HG03135 (cell line): Measurements from ENCODE around the gene ACP1.

Source experiments
- ATAC-seq: cut with Tn5 transposase; IDR thresholded peaks from one replicate; pipeline ENCODE4 v1.9.1; 2021; ENCODE audit warnings: mild to moderate bottlenecking, moderate library complexity; ENCODE audit not compliant: unreplicated experiment

Gene ACP1

DNA sequence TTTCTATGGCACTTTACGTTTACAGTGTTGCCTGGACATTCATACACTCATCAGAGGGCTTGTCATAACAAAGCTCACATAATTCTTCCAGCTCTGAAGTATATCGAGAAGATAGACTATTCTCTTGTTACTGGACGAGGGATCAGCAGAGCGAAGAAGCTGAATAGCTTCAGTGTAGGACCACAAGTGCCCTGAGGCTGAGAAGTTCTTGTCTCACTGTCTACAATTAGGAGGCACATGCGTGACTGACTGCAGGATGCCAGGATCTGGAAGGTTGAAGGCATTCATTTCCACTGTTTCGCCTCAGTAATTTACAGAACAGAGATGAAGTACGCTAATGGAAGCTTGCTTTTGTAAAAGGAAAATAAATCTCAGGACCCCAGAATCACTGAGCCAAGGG lies 10.5 kb upstream of the ACP1 start:
- ATAC-seq, result no peak

GRCh38 chr2:255195-255594 lies 9.6 kb upstream of the ACP1 start:
- ATAC-seq, result no peak

DNA sequence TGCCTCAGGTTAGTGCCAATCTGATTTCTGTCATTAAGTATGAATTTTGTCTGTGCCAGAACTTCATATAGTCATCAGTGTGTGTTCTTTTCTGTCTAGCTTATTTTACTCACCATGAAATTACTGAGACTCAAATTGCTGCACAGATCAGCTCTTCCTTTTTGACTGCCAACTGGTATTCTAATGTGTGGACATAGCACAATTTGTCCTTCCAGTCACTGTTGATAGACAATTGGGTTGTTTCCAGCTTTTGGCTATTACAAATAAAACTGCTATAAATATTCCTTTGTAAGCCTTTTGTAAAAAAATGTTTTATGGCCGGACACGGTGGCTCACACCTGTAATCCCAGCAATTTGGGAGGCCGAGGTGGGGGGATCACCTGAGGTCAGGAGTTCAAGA lies 8.7 kb upstream of the ACP1 start:
- ATAC-seq, result no peak

GRCh38 chr2:257429-257828 lies 7.3 kb upstream of the ACP1 start:
- ATAC-seq, result no peak

GRCh38 chr2:257842-258241 lies 6.9 kb upstream of the ACP1 start:
- no peak for ATAC-seq

GRCh38 chr2:258933-259332 lies 5.8 kb upstream of the ACP1 start:
- no peak for ATAC-seq

DNA sequence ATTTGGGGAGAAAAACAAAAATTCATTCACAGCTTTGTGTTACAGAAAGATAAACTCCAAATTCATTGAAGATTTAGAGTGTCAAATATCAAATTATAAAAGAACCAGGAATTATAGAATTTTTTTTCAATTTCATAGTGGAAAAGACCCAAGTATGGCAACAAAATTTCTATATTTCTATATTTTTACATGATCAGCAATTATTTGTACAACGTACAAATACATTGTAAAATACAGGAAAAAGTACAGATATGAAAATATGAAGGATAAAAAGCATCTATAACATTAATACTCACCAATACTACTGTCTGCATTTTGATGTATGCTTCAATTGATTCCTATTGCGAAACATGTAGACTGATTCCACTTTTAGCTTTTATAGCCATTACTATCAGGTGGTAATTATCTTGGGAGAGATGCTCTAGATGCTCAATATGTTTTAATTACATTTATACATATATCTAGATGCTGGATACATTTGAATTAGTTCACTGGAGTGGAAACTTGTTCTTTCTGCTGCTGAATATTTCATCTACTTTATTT lies 4.9 kb upstream of the ACP1 start:
- ATAC-seq, result no peak

DNA sequence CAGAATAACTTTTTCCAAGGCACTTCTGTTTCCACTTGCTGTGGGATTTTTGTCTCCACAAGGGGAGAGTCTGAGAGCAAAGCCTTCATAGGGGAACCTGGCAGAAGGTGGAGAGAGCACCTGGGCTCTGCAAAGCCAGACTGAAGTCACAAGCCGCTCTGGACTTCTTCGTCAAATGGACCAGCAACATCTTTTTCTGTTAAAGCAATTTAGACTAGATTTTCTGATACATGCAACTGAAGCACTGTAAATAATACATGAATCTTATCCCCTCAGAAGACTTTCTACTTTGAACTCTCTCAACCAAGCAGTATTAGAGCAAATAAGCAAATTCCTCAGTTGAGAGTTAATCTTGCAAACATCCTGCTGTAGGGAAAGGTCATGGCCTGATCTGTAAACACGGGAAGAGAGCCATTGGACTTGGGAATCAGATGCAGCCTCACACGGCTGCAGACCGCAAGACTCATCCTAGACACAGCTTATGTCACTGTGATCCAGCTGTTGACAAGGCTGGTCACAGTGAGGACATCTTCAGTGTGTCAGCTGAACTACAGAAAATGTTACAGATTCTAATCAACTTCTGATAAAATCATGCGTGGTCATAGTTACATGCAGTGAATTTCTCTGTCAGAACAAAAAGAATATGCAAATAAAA lies 4.1 kb upstream of the ACP1 start:
- no peak for ATAC-seq

GRCh38 chr2:262117-262516 lies 2.6 kb upstream of the ACP1 start:
- ATAC-seq, result no peak

DNA sequence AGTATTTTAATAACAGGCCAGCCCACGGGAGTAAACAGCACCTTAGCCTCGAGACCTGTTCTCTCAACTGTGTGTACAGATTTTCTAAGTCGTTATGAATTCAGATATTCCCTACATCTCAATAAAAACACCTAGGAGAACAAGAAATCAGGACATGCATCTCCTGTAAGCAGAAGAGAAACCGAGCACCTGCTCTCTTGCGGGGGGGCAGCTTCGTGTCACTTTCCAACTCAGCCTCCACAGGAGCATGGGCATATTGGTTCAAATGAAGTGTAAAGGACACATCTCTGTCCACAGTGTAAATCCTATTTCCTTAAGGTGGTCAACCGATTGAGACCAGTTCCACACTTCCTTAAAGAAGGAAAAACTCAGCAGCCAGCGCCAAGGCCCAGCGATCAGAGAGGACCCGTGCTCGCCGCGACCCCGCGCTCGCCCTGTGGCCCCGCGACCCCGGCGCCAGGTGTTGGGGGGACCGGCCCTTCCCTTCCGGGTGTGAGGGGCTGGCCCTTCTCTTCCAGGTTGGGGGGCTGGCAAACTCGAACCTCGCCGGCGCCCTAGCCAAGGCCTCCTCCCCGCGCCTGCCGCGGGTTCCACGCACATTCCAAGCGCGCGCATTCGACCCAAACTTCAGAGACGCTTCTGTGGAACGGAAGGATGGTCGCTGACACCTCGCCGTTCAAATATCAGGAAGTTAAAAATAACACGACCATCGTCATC lies 1.6 kb upstream of the ACP1 start:
- no peak for ATAC-seq

DNA sequence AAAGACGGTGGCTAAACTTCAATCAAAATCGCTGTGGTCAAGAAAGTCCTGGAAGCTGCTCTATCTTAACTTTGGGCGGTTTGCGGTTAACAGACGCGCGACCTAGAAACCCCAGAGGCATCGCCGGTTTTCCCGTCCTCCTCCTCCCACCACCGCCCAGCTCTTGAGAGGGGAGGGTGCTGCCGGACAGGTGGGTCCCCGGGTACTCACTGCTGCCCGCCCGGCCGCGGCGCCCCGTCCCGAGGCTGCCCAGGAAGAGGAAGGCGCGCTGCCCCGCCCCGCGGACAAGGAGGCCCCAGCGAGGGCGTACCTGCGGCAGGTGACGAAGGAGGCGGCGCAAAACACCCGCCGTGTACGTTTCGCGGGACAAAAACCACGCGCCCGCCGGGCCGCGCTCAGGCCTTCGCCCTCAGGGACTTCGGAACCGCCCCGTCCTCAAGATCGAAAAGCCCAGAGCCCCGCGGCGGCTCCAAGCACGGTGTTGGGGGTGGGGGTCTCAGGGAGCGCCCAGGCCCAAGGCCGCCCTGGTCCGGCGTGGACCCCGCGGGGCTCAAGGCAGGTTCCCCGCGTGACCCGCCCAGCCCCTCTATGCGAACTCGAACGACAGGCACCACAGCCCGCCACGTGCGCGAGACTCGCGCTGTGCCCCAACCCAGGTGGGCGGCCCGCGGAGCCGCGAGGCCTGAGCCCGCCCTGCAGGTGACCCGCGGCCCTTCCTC lies 814 bp upstream of the ACP1 start, which contains the start of gene SH3YL1:
SH3YL1 (minus strand) TSS at position 259 of the 719 bp plus-strand sequence; CDS start at position 211, 48 bp downstream.
- peak; percentile 38 for ATAC-seq

GRCh38 chr2:268323-268722 lies 3.6 kb downstream of the ACP1 start:
- ATAC-seq, result no peak

DNA sequence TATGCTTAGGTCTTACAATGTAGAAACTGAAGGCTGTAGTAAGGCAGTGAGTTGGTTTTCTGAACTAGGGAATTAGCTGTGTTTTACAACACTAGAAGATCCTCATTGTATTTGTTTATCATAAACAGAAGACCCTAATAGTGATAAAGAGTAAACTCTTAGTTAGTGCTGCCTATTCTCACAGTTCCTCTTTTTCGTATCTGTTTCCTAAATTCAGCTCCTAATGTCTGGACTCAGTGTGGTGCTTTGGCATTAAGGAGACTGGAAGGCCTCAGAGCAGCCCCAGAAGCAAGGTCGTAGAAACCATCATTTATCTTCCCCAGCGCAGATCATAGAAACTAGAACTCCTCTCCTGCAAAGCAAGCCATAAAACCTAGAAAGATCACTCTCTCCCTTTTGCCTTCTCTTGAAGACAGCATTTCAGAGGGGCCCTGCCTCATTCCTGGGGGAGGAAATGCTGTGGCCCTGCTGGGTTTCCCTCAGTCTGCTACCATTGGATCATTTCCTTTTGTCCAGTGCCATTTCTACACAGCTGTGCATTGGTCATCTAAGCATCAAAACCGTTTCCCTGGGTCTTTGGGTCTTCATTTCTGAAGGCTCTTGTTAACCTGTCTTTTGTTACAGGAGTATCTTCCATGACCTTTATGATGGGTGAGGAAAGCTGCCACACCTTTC lies 4.7 kb downstream of the ACP1 start:
- ATAC-seq, result no peak

DNA sequence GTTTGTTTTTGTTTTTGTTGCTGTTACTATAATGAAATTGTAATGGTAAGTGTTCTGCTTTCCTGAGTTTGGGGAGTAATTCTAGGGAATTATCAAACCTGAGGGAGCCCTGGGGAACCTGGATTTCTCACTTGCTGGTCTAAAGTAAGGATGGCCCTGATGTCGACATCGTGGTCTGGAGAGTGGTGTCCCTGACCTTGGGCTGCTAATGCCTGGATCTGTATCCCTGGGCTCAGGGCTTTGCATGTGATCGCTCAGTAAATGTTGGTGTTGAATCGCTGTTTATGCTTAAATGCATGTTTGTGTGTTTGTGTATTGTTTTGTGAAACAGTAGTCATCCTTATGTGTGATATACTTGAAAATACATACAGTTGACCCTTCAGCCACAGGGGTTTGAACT lies 6.1 kb downstream of the ACP1 start:
- ATAC-seq, result no peak

- no peak for ATAC-seq
Observed at GRCh38 chr2:271917-272316, 7.2 kb downstream of the ACP1 start.

DNA sequence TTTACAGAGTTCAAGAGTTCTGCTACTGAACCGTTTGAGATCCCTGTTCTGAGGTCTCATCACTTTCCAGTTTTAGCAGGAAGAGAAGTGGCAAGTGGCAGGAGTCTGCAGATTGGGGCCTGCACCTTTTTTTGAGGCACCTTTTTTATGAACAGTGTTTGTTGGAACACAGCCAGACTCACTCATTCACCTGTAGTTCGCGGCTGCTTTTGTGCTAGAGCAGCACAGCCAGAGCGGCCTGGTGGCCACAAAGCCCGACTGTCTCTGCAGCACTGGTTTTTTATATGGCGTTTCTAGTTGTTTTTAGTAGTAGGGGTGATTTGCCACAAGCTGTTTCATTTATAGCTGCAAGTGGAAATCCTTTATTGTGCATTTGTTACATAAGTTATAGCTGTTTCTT lies 8.6 kb downstream of the ACP1 start:
- ATAC-seq, result no peak

- no peak for ATAC-seq
Observed at GRCh38 chr2:274503-274902, 9.8 kb downstream of the ACP1 start.

GRCh38 chr2:275466-275865 lies 10.7 kb downstream of the ACP1 start:
- peak; percentile 86 for ATAC-seq

GRCh38 chr2:278312-278926 lies 13.7 kb downstream of the ACP1 start:
- ATAC-seq, result no peak

DNA sequence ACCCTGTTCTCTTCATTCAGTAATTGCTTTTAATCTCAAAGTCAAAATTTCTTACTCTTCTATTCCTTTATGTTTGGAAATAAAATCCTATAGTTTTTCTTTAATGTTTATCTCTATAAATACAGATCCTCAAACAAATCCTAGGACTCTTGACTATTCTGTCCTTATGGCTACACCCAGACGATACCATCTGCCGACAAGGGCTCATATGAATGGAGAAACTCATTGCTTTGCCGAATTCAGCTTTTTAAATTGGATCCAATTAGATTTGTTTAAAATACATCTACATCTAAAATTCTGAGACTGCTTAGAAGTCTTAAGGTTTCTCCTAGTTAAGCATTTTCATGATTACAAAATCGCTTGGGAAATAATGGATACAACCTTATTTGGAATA lies 14.2 kb downstream of the ACP1 start:
- no peak for ATAC-seq

DNA sequence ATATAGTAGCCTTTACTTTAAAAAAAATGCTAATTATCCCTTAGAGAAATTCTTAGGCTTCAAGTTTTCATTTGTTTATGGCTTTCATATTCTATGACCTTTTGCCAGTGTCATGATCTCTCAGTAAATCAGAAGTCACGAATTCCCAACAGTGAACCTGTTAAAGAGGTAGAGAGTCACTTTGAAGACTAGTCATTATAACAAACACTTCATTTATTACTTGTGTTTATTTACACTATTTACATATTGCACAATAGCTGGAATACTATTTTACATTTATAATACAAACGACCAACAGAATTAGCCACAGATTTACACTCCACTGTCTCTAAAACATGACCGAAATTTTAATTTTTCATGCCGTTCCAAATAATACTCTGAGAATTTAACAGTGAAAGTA lies 14.6 kb downstream of the ACP1 start:
- no peak for ATAC-seq
